Measurements from ENCODE around the gene ZBTB20.

The ZBTB20 gene

DNA sequence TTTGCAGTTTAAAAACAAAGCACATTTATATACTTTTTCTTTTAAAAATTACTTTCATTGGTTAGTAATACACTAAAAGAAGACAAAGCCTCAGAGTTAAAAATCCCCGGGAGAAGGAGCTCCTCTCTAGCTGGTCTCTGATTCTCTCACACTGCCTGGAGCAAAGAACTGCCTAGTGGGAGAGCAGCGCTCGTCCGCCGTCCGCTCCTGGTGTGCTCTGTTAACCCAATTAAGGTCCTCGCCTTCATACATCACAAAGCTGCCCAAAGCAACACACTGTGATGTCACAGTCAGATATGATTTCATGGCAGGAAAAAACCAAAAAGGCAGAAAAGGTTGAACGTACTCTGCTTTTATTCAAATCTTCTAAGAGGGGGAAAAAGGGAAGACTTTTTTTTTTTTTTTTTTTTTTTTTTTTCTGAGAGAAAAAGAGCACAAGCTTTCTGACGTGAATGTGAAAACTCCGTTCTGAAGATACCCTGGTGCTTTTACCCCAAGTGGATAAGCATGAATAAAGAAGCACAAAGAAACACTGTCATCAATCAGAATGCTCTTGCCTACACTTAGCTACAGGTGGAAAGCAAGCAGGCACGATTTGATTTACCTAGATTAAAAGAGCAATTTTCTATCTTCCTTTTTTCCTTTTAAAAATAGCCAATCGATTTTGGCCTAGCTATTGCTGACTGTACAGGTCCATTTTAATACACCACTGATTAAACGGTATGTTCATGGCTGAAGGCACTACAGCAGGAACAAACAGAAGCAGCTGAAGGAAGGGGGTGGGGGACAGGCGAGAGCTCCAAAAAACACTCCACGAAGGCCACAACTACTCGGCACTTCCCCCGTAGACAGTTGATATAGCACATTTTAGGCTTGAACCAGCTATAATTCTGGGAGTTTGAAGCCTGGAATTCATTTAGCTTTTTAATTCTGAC lies 738.1 kb downstream of the ZBTB20 start:
- Histone ChIP-seq H3K9ac (ENCODE audit: low read length) (no peak overlapping the region), H3K27ac (ENCODE audit: low read length, poor library complexity, severe bottlenecking) (no peak overlapping the region), H2BK120ac (ENCODE audit: low read depth, low read length) (no peak overlapping the region), H4K8ac (ENCODE audit: low read length) (peak overlapping the region; percentile 15), H2AK5ac (ENCODE audit: low read length, severe bottlenecking) (no peak overlapping the region), H3K18ac (ENCODE audit: low read depth in 1 of 2, low read length in 2 of 2) (peak overlapping the region; percentile 43 to 49), H3K27me3 (ENCODE audit: control insufficient read depth in 1 of 2, insufficient read depth in 1 of 2, low read length in 2 of 2) (no peaks in the 10 kb centered on the region), H4K91ac (ENCODE audit: low read length) (no peak overlapping the region), H3K79me1 (replicated peaks; ENCODE audit: low read length, poor library complexity, severe bottlenecking) (peaks cover 31% of the 10 kb centered on the region), H2BK5ac (ENCODE audit: low read depth, low read length, poor library complexity, severe bottlenecking) (no peak overlapping the region), H3K36me3 (ENCODE audit: control insufficient read depth in 1 of 2, insufficient read depth in 2 of 2, low read depth in 1 of 2, low read length in 2 of 2) (no peaks in the 10 kb centered on the region), H3K4me3 (ENCODE audit: insufficient read depth in 1 of 2, low read depth in 1 of 2, low read length in 2 of 2) (no peak overlapping the region), H3K4ac (ENCODE audit: low read depth in 1 of 2, low read length in 2 of 2) (peak overlapping the region in 1 of 2 experiments; percentile 26), H2BK12ac (ENCODE audit: low read length in 2 of 2) (no peak overlapping the region), H3K14ac (ENCODE audit: low read length in 2 of 2) (peak overlapping the region in 1 of 2 experiments; percentile 82), H3K4me1 (ENCODE audit: control insufficient read depth, insufficient read depth, low read depth, low read length) (peaks cover 3% of the 10 kb centered on the region), H3K4me2 (ENCODE audit: low read length, poor library complexity, severe bottlenecking) (no peak overlapping the region), H3K23ac (ENCODE audit: low read length in 2 of 2) (no peak overlapping the region), H3K9me3 (ENCODE audit: control insufficient read depth, low read length) (no peaks in the 10 kb centered on the region), H2BK15ac (ENCODE audit: low read depth, poor library complexity, severe bottlenecking) (no peak overlapping the region), H2AFZ (ENCODE audit: low read depth, low read length) (no peak overlapping the region)
- WGBS: 67% methylated on average over 13 of the region's 17 CpGs
- DNase-seq: no peak

GRCh38 chr3:114406922-114407321 lies 740.2 kb downstream of the ZBTB20 start:
- H2BK15ac ChIP-seq (ENCODE audit: low read depth, poor library complexity, severe bottlenecking): no peak overlapping the region
- H3K9ac ChIP-seq (ENCODE audit: low read length): no peak overlapping the region
- H3K18ac ChIP-seq (ENCODE audit: low read depth in 1 of 2, low read length in 2 of 2): peak overlapping the region in 1 of 2 experiments; percentile 21
- H3K27me3 ChIP-seq (ENCODE audit: control insufficient read depth in 1 of 2, insufficient read depth in 1 of 2, low read length in 2 of 2): no peaks in the 10 kb centered on the region
- no peak overlapping the region for H2BK5ac ChIP-seq (ENCODE audit: low read depth, low read length, poor library complexity, severe bottlenecking)
- H3K4me3 ChIP-seq (ENCODE audit: insufficient read depth in 1 of 2, low read depth in 1 of 2, low read length in 2 of 2): no peak overlapping the region
- H2AK5ac ChIP-seq (ENCODE audit: low read length, severe bottlenecking): no peak overlapping the region
- no peak overlapping the region for H2BK120ac ChIP-seq (ENCODE audit: low read depth, low read length)
- H2BK12ac ChIP-seq (ENCODE audit: low read length in 2 of 2): no peak overlapping the region
- DNase-seq: no peak
- no peaks in the 10 kb centered on the region for H3K36me3 ChIP-seq (ENCODE audit: control insufficient read depth in 1 of 2, insufficient read depth in 2 of 2, low read depth in 1 of 2, low read length in 2 of 2)
- H4K91ac ChIP-seq (ENCODE audit: low read length): no peak overlapping the region
- H3K4me1 ChIP-seq (ENCODE audit: control insufficient read depth, insufficient read depth, low read depth, low read length): peaks cover 3% of the 10 kb centered on the region
- H3K23ac ChIP-seq (ENCODE audit: low read length in 2 of 2): no peak overlapping the region
- H4K8ac ChIP-seq (ENCODE audit: low read length): no peak overlapping the region
- no peaks in the 10 kb centered on the region for H3K9me3 ChIP-seq (ENCODE audit: control insufficient read depth, low read length)
- H3K14ac ChIP-seq (ENCODE audit: low read length in 2 of 2): no peak overlapping the region
- 100% methylated on average over 1 of the region's 3 CpGs for WGBS
- no peak overlapping the region for H3K4ac ChIP-seq (ENCODE audit: low read depth in 1 of 2, low read length in 2 of 2)
- no peak overlapping the region for H2AFZ ChIP-seq (ENCODE audit: low read depth, low read length)
- H3K4me2 ChIP-seq (ENCODE audit: low read length, poor library complexity, severe bottlenecking): no peak overlapping the region
- H3K27ac ChIP-seq (ENCODE audit: low read length, poor library complexity, severe bottlenecking): no peak overlapping the region
- peaks cover 33% of the 10 kb centered on the region for H3K79me1 ChIP-seq (replicated peaks; ENCODE audit: low read length, poor library complexity, severe bottlenecking)

GRCh38 chr3:114406286-114406685 lies 740.8 kb downstream of the ZBTB20 start:
- Histone ChIP-seq H3K4me1 (ENCODE audit: control insufficient read depth, insufficient read depth, low read depth, low read length) (peaks cover 3% of the 10 kb centered on the region), H3K9ac (ENCODE audit: low read length) (no peak overlapping the region), H3K4ac (ENCODE audit: low read depth in 1 of 2, low read length in 2 of 2) (no peak overlapping the region), H2AFZ (ENCODE audit: low read depth, low read length) (no peak overlapping the region), H3K14ac (ENCODE audit: low read length in 2 of 2) (no peak overlapping the region), H4K8ac (ENCODE audit: low read length) (no peak overlapping the region), H2BK12ac (ENCODE audit: low read length in 2 of 2) (no peak overlapping the region), H4K91ac (ENCODE audit: low read length) (no peak overlapping the region), H2BK120ac (ENCODE audit: low read depth, low read length) (no peak overlapping the region), H3K4me3 (ENCODE audit: insufficient read depth in 1 of 2, low read depth in 1 of 2, low read length in 2 of 2) (no peak overlapping the region), H2BK5ac (ENCODE audit: low read depth, low read length, poor library complexity, severe bottlenecking) (no peak overlapping the region), H3K36me3 (ENCODE audit: control insufficient read depth in 1 of 2, insufficient read depth in 2 of 2, low read depth in 1 of 2, low read length in 2 of 2) (no peaks in the 10 kb centered on the region), H3K27me3 (ENCODE audit: control insufficient read depth in 1 of 2, insufficient read depth in 1 of 2, low read length in 2 of 2) (no peaks in the 10 kb centered on the region), H3K18ac (ENCODE audit: low read depth in 1 of 2, low read length in 2 of 2) (no peak overlapping the region), H2BK15ac (ENCODE audit: low read depth, poor library complexity, severe bottlenecking) (no peak overlapping the region), H3K23ac (ENCODE audit: low read length in 2 of 2) (no peak overlapping the region), H3K79me1 (replicated peaks; ENCODE audit: low read length, poor library complexity, severe bottlenecking) (peaks cover 34% of the 10 kb centered on the region), H3K27ac (ENCODE audit: low read length, poor library complexity, severe bottlenecking) (no peak overlapping the region), H3K9me3 (ENCODE audit: control insufficient read depth, low read length) (no peaks in the 10 kb centered on the region), H2AK5ac (ENCODE audit: low read length, severe bottlenecking) (no peak overlapping the region), H3K4me2 (ENCODE audit: low read length, poor library complexity, severe bottlenecking) (no peak overlapping the region)
- DNase-seq: peak; percentile 64
- WGBS: 20% methylated on average over 1 of the region's 3 CpGs

DNA sequence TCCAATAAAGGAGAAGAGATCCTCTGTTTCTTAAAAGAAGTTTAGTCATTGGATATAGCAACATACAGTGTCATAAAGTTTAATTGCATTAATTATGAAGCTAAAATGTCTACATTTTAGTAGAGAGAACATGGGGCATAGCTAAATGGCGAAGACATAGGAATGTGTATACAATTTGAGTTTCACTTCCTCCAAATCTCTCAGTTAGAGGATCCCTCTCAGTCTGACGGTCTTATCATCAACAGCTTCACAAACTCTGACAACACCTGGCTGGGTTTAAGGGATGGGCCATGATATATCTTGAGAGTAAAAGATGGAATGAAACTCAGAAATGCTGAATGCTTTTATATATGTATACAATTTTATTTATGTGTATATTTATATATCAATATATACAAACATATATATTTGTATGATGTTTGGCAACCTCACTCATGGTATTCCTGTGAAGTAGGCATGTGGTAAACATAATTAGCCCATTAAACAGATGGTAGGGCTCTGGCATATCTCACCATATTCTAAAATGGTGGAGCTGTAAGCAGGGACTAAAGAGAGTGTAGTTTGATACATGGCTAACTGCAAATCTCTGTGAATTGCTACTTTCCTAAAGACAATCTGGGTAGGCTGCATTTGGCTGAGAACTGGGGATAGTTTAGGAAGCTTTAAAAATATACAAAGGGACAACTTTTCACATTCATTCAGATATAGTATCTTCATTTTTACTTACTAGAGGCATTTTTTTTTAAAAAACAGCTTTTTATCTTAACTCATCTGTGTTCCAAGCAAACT lies 741.7 kb downstream of the ZBTB20 start:
- WGBS: no CpG with 5 or more reads among the region's 2 CpGs
- no peak overlapping the region for H2BK12ac ChIP-seq (ENCODE audit: low read length in 2 of 2)
- no peak overlapping the region for H3K14ac ChIP-seq (ENCODE audit: low read length in 2 of 2)
- H3K23ac ChIP-seq (ENCODE audit: low read length in 2 of 2): no peak overlapping the region
- no peak overlapping the region for H3K4me3 ChIP-seq (ENCODE audit: insufficient read depth in 1 of 2, low read depth in 1 of 2, low read length in 2 of 2)
- DNase-seq: no peak
- no peak overlapping the region for H3K18ac ChIP-seq (ENCODE audit: low read depth in 1 of 2, low read length in 2 of 2)
- H2BK5ac ChIP-seq (ENCODE audit: low read depth, low read length, poor library complexity, severe bottlenecking): no peak overlapping the region
- no peak overlapping the region for H4K8ac ChIP-seq (ENCODE audit: low read length)
- H3K79me1 ChIP-seq (replicated peaks; ENCODE audit: low read length, poor library complexity, severe bottlenecking): peaks cover 27% of the 10 kb centered on the region
- no peak overlapping the region for H2BK120ac ChIP-seq (ENCODE audit: low read depth, low read length)
- H3K4ac ChIP-seq (ENCODE audit: low read depth in 1 of 2, low read length in 2 of 2): no peak overlapping the region
- no peaks in the 10 kb centered on the region for H3K9me3 ChIP-seq (ENCODE audit: control insufficient read depth, low read length)
- no peak overlapping the region for H2AK5ac ChIP-seq (ENCODE audit: low read length, severe bottlenecking)
- H4K91ac ChIP-seq (ENCODE audit: low read length): no peak overlapping the region
- H3K9ac ChIP-seq (ENCODE audit: low read length): no peak overlapping the region
- no peak overlapping the region for H3K27ac ChIP-seq (ENCODE audit: low read length, poor library complexity, severe bottlenecking)
- no peaks in the 10 kb centered on the region for H3K36me3 ChIP-seq (ENCODE audit: control insufficient read depth in 1 of 2, insufficient read depth in 2 of 2, low read depth in 1 of 2, low read length in 2 of 2)
- H2BK15ac ChIP-seq (ENCODE audit: low read depth, poor library complexity, severe bottlenecking): no peak overlapping the region
- no peaks in the 10 kb centered on the region for H3K27me3 ChIP-seq (ENCODE audit: control insufficient read depth in 1 of 2, insufficient read depth in 1 of 2, low read length in 2 of 2)
- no peak overlapping the region for H3K4me2 ChIP-seq (ENCODE audit: low read length, poor library complexity, severe bottlenecking)
- no peak overlapping the region for H2AFZ ChIP-seq (ENCODE audit: low read depth, low read length)
- H3K4me1 ChIP-seq (ENCODE audit: control insufficient read depth, insufficient read depth, low read depth, low read length): peaks cover 6% of the 10 kb centered on the region
